Stimulated activated CD4-positive, alpha-beta T cell treated with anti-CD3 and anti-CD28 coated beads, TNF-alpha, amount 100 ng/mL, for 24 hours (primary cell): ENCODE data around the gene NT5C1B.
"Not testable (repeated sequence)": the region's sequence is repeated elsewhere in the genome, so short reads cannot be mapped to it uniquely, and the experiment has no call there.

Source experiments
- DNase-seq, 3 experiments: peaks; one replicate each; pipeline ENCODE4 v3.0.0-alpha.2; 2020; ENCODE audit warnings: low read depth in 3 of 3

NT5C1B gene

GRCh38 chr2:18589354-18589753 lies at the start of gene NT5C1B:
TSS of gene NT5C1B (minus strand) at chr2:18589569. CDS start at chr2:18589468, 101 bp downstream.
- no peak for DNase-seq

GRCh38 chr2:18637196-18637595 lies 47.8 kb upstream of the NT5C1B start:
- DNase-seq, result no peak

- not testable (repeated sequence) for DNase-seq
Measured at GRCh38 chr2:18632699-18633098, 43.3 kb upstream of the NT5C1B start.

GRCh38 chr2:18630941-18631340 lies 41.6 kb upstream of the NT5C1B start:
- DNase-seq, result no peak

GRCh38 chr2:18630541-18630940 lies 41.2 kb upstream of the NT5C1B start:
- DNase-seq, result no peak

- DNase-seq, result no peak
Measured at GRCh38 chr2:18630101-18630500, 40.7 kb upstream of the NT5C1B start.

GRCh38 chr2:18626958-18627650 lies 37.7 kb upstream of the NT5C1B start:
- no peak for DNase-seq

- DNase-seq, result no peak
Measured at GRCh38 chr2:18626256-18626668, 36.9 kb upstream of the NT5C1B start.

GRCh38 chr2:18625563-18625962 lies 36.2 kb upstream of the NT5C1B start:
- DNase-seq, result no peak

- DNase-seq, result no peak
Measured at GRCh38 chr2:18623782-18624181, 34.4 kb upstream of the NT5C1B start.

GRCh38 chr2:18620867-18621632 lies 31.7 kb upstream of the NT5C1B start:
- no peak for DNase-seq

GRCh38 chr2:18619091-18619490 lies 29.7 kb upstream of the NT5C1B start:
- no peak for DNase-seq

GRCh38 chr2:18614041-18614440 lies 24.7 kb upstream of the NT5C1B start:
- DNase-seq, result no peak

- no peak for DNase-seq
Measured at GRCh38 chr2:18612133-18612532, 22.8 kb upstream of the NT5C1B start.

- no peak for DNase-seq
Measured at GRCh38 chr2:18611604-18612003, 22.2 kb upstream of the NT5C1B start.

- DNase-seq, result no peak
Measured at GRCh38 chr2:18611184-18611583, 21.8 kb upstream of the NT5C1B start.

- DNase-seq, result no peak
Measured at GRCh38 chr2:18610651-18611050, 21.3 kb upstream of the NT5C1B start.

GRCh38 chr2:18610090-18610489 lies 20.7 kb upstream of the NT5C1B start:
- no peak for DNase-seq

GRCh38 chr2:18605115-18605514 lies 15.7 kb upstream of the NT5C1B start:
- DNase-seq, result no peak

GRCh38 chr2:18604531-18604885 lies 15.1 kb upstream of the NT5C1B start:
- no peak for DNase-seq

- DNase-seq, result no peak
Measured at GRCh38 chr2:18603854-18604530, 14.6 kb upstream of the NT5C1B start.

- DNase-seq, result no peak
Measured at GRCh38 chr2:18602298-18602697, 12.9 kb upstream of the NT5C1B start.

- no peak for DNase-seq
Measured at GRCh38 chr2:18600255-18600613, 10.9 kb upstream of the NT5C1B start.
